H1 (cell line): ENCODE measurements around the gene ABHD12B. TPM values are rescaled to one million over a fixed set of nuclear protein-coding genes. Genes with fewer than 3 reads are reported as not detected.

Experiments used
- CTCF ChIA-PET: fragments of 300-600 bp; sonication (Branson Sonifier 250); formaldehyde crosslinking; loops from one replicate; lab custom pipeline; 2021; ENCODE audit not compliant: partially characterized antibody; lab: Charles Lee
- POLR2A ChIA-PET: fragments of 300-600 bp; sonication (Branson Sonifier 250); formaldehyde crosslinking; loops from one replicate; lab custom pipeline; 2021; ENCODE audit warnings: inconsistent platforms; ENCODE audit not compliant: partially characterized antibody; lab: Charles Lee
- DNase-seq, 2 experiments: peaks; one replicate each; pipeline versions ENCODE4 v3.0.0 to v3.0.0-alpha.2; 2010 to 2022; ENCODE audit warnings: low spot score in 2 of 2, low read depth in 1 of 2, mixed read lengths in 1 of 2
- FAIRE-seq: peaks from 2 replicates; lab custom pipeline; 2011; peaks lifted over from hg19 to GRCh38; lab: Jason Lieb, UNC
- H2AFZ ChIP-seq: 2 replicates; pipeline ENCODE4 v1.8.1; 2012; ENCODE audit warnings: low read length, inconsistent platforms
- H2AK5ac ChIP-seq: 2 replicates; pipeline ENCODE4 v1.6.1; 2013; ENCODE audit warnings: low read depth, low read length
- H2BK120ac ChIP-seq: replicated peaks from 2 replicates; pipeline ENCODE3; 2013; ENCODE audit warnings: low read depth, low read length, inconsistent platforms
- H2BK12ac ChIP-seq: 2 replicates; pipeline ENCODE4 v1.6.1; 2013; ENCODE audit warnings: low read depth, low read length
- H2BK15ac ChIP-seq: 2 replicates; pipeline ENCODE4 v1.6.1; 2013; ENCODE audit warnings: low read length
- H2BK20ac ChIP-seq: 2 replicates; pipeline ENCODE4 v1.6.1; 2013; ENCODE audit warnings: low read length
- H2BK5ac ChIP-seq: 2 replicates; pipeline ENCODE4 v1.6.1; 2013; ENCODE audit warnings: low read depth, low read length
- H3K14ac ChIP-seq: 2 replicates; pipeline ENCODE4 v1.6.1; 2013; ENCODE audit warnings: inconsistent platforms; ENCODE audit not compliant: insufficient read length
- H3K18ac ChIP-seq: 2 replicates; pipeline ENCODE4 v1.6.1; 2013; ENCODE audit warnings: low read length; ENCODE audit errors: extremely low read depth
- H3K23ac ChIP-seq: 2 replicates; pipeline ENCODE4 v1.6.1; 2013; ENCODE audit warnings: inconsistent platforms; ENCODE audit not compliant: insufficient read length
- H3K23me2 ChIP-seq: 2 replicates; pipeline ENCODE4 v1.6.1; 2013; ENCODE audit warnings: low read depth, low read length
- H3K27ac ChIP-seq: 2 replicates; pipeline ENCODE4 v1.6.1; 2011; ENCODE audit warnings: low read depth, low read length, inconsistent platforms
- H3K27me3 ChIP-seq, 4 experiments: replicated peaks in 1 of 4; 1 replicate in 1 of 4; 2 replicates in 3 of 4; pipeline versions ENCODE4 v1.6.1 to v1.8.1; 2011 to 2013; ENCODE audit warnings: low read length in 3 of 4, mild to moderate bottlenecking in 3 of 4, inconsistent platforms in 2 of 4, mixed read lengths in 2 of 4, moderate library complexity in 1 of 4; ENCODE audit not compliant: control insufficient read depth in 3 of 4, insufficient read depth in 3 of 4; ENCODE audit errors: extremely low read depth in 1 of 4
- H3K36me3 ChIP-seq, 4 experiments: 2 replicates each; pipeline versions ENCODE4 v1.6.1 to v1.8.1; 2011 to 2013; ENCODE audit warnings: mild to moderate bottlenecking in 4 of 4, low read length in 3 of 4, moderate library complexity in 2 of 4, control low read depth in 1 of 4, inconsistent platforms in 1 of 4; ENCODE audit not compliant: insufficient read depth in 4 of 4, control insufficient read depth in 2 of 4
- H3K4ac ChIP-seq: replicated peaks from 2 replicates; pipeline ENCODE3; 2013; ENCODE audit warnings: low read length, low read depth, mixed read lengths, inconsistent platforms; ENCODE audit not compliant: insufficient read length
- H3K4me1 ChIP-seq, 4 experiments: replicated peaks in 1 of 4; 1 replicate in 1 of 4; 2 replicates in 3 of 4; pipeline versions ENCODE4 v1.6.1 to v1.8.1; 2011 to 2013; ENCODE audit warnings: low read length in 3 of 4, inconsistent platforms in 2 of 4, mixed read lengths in 1 of 4; ENCODE audit not compliant: insufficient read depth in 4 of 4, control insufficient read depth in 3 of 4
- H3K4me2 ChIP-seq, 2 experiments: 2 replicates each; pipeline versions ENCODE4 v1.6.1 to v1.8.1; 2011 to 2013; ENCODE audit warnings: low read depth in 2 of 2, low read length in 2 of 2, control low read depth in 1 of 2, inconsistent platforms in 1 of 2, mild to moderate bottlenecking in 1 of 2; ENCODE audit not compliant: insufficient read depth in 1 of 2
- H3K4me3 ChIP-seq, 4 experiments: fragments of 200-600, 300-600 bp in 1 of 4; sonication (generic), shearing (Covaris generic), sonication (Bioruptor Twin) in 1 of 4; 2 replicates each; pipeline versions ENCODE4 v1.5.1 to v1.8.1; 2011 to 2016; ENCODE audit warnings: low read length in 4 of 4, low read depth in 3 of 4, control low read depth in 2 of 4, inconsistent platforms in 2 of 4, mild to moderate bottlenecking in 2 of 4, mixed read lengths in 1 of 4, moderate library complexity in 1 of 4; ENCODE audit not compliant: insufficient read depth in 2 of 4; ENCODE audit errors: extremely low read depth in 1 of 4
- H3K56ac ChIP-seq: replicated peaks from 2 replicates; pipeline ENCODE3; 2013; ENCODE audit warnings: low read depth, mild to moderate bottlenecking, mixed read lengths, low read length, inconsistent platforms; ENCODE audit not compliant: insufficient read length
- H3K79me1 ChIP-seq: 2 replicates; pipeline ENCODE4 v1.6.1; 2013; ENCODE audit warnings: low read depth, low read length, control low read depth
- H3K79me2 ChIP-seq, 2 experiments: 2 replicates each; pipeline versions ENCODE4 v1.6.1 to v1.8.1; 2012 to 2013; ENCODE audit warnings: low read length in 2 of 2, mild to moderate bottlenecking in 2 of 2, inconsistent platforms in 1 of 2; ENCODE audit not compliant: insufficient read depth in 2 of 2, control insufficient read depth in 1 of 2
- H3K9ac ChIP-seq, 4 experiments: replicated peaks in 1 of 4; 1 replicate in 1 of 4; 2 replicates in 3 of 4; pipeline versions ENCODE4 v1.6.1 to v1.8.1; 2011 to 2013; ENCODE audit warnings: low read depth in 3 of 4, low read length in 3 of 4, control low read depth in 2 of 4, mild to moderate bottlenecking in 2 of 4, moderate library complexity in 2 of 4, inconsistent platforms in 1 of 4; ENCODE audit errors: extremely low read depth in 1 of 4
- H3K9me3 ChIP-seq, 2 experiments: 2 replicates each; pipeline versions ENCODE4 v1.6.1 to v1.8.1; 2012 to 2013; ENCODE audit warnings: mild to moderate bottlenecking in 2 of 2, moderate library complexity in 2 of 2, control low read depth in 1 of 2, inconsistent platforms in 1 of 2, low read depth in 1 of 2, low read length in 1 of 2, mixed read lengths in 1 of 2; ENCODE audit not compliant: insufficient read depth in 2 of 2
- H4K20me1 ChIP-seq, 2 experiments: replicated peaks in 1 of 2; 2 replicates each; pipeline versions ENCODE3 to v1.8.1; 2011 to 2013; ENCODE audit warnings: inconsistent platforms in 2 of 2, low read length in 2 of 2, mild to moderate bottlenecking in 1 of 2; ENCODE audit not compliant: insufficient read depth in 2 of 2, control insufficient read depth in 1 of 2
- H4K5ac ChIP-seq: 2 replicates; pipeline ENCODE4 v1.6.1; 2013; ENCODE audit warnings: low read length, low read depth, mixed read lengths, inconsistent platforms; ENCODE audit not compliant: insufficient read length
- H4K8ac ChIP-seq: 2 replicates; pipeline ENCODE4 v1.8.0; 2013; ENCODE audit warnings: mild to moderate bottlenecking, moderate library complexity, low read length, inconsistent platforms; ENCODE audit not compliant: insufficient read depth; ENCODE audit errors: extremely low read depth
- H4K91ac ChIP-seq: replicated peaks from 2 replicates; pipeline ENCODE3; 2013; ENCODE audit warnings: low read length, mixed read lengths, inconsistent platforms; ENCODE audit not compliant: insufficient read length
- BRCA1 ChIP-seq: IDR thresholded peaks from 2 replicates; pipeline ENCODE4 v1.6.1; 2012; ENCODE audit warnings: low read depth, low read length, improper control_type of control experiment
- CBX5 ChIP-seq: fragments of 300-800, 300-1000 bp; sonication (generic); IDR thresholded peaks from 2 replicates; pipeline ENCODE4 v1.7.1; 2016; ENCODE audit warnings: antibody characterized with exemption, low read length, low read depth
- EP300 ChIP-seq, 2 experiments: IDR thresholded peaks; 1 replicate in 1 of 2; 2 replicates in 1 of 2; pipeline ENCODE4 v1.6.1; 2011 to 2012; ENCODE audit warnings: low read depth in 2 of 2, low read length in 2 of 2, mild to moderate bottlenecking in 2 of 2, borderline replicate concordance in 1 of 2, inconsistent platforms in 1 of 2, moderate library complexity in 1 of 2
- FOSL1 ChIP-seq: IDR thresholded peaks from 2 replicates; pipeline ENCODE4 v1.6.1; 2011; ENCODE audit warnings: mild to moderate bottlenecking, low read depth, low read length, moderate library complexity; ENCODE audit not compliant: insufficient read depth
- GABPA ChIP-seq: IDR thresholded peaks from 2 replicates; pipeline ENCODE4 v1.6.1; 2011; ENCODE audit warnings: mild to moderate bottlenecking, low read length, moderate library complexity, borderline replicate concordance; ENCODE audit not compliant: insufficient read depth
- HDAC6 ChIP-seq: IDR thresholded peaks from one replicate; pipeline ENCODE4 v1.7.1; 2012; ENCODE audit warnings: low read depth, mild to moderate bottlenecking, inconsistent platforms, low read length, moderate library complexity
- JUN ChIP-seq: IDR thresholded peaks from 2 replicates; pipeline ENCODE4 v1.6.1; 2011; ENCODE audit warnings: low read depth, mild to moderate bottlenecking, improper control_type of control experiment, low read length
- MAX ChIP-seq: IDR thresholded peaks from 2 replicates; pipeline ENCODE4 v1.6.1; 2012; ENCODE audit warnings: inconsistent platforms
- POLR2A ChIP-seq, 2 experiments: IDR thresholded peaks; 1 replicate in 1 of 2; 2 replicates in 1 of 2; pipeline ENCODE4 v1.6.1; 2011; ENCODE audit warnings: low read depth in 2 of 2, low read length in 2 of 2, mild to moderate bottlenecking in 2 of 2; ENCODE audit errors: control extremely low read depth in 1 of 2
- RBBP5 ChIP-seq: IDR thresholded peaks from 2 replicates; pipeline ENCODE4 v1.7.1; 2012; ENCODE audit warnings: low read depth, mild to moderate bottlenecking, inconsistent platforms, low read length, moderate library complexity, borderline replicate concordance
- TCF12 ChIP-seq: IDR thresholded peaks from 2 replicates; pipeline ENCODE4 v1.6.1; 2011; ENCODE audit warnings: low read depth, mild to moderate bottlenecking, low read length
- WGBS, 2 experiments: shearing (Covaris generic) in 1 of 2; methylation state at CpG; one replicate each; pipeline versions ENCODE4 v1.1.6 to v1.1.7; 2013 to 2015; ENCODE audit warnings: low lambda C conversion rate in 2 of 2, mixed read lengths in 2 of 2, inconsistent platforms in 1 of 2, low coverage in 1 of 2, missing lambda C conversion rate in 1 of 2; ENCODE audit not compliant: insufficient replicate concordance in 2 of 2, insufficient coverage in 1 of 2, insufficient read length in 1 of 2; ENCODE audit errors: extremely low coverage in 1 of 2, missing lambda C conversion rate in 1 of 2; 5-methylcytosine and 5-hydroxymethylcytosine counted together
- polyA plus RNA-seq, 7 experiments: library from polyadenylated mRNA; depleted of rRNA in 3 of 7; stranded (reverse) in 5 of 7; unstranded in 2 of 7; fragments of >200 nt in 5 of 7; fragments of 200-250 nt in 2 of 7; gene quantifications; 1 replicate in 5 of 7; 2 replicates in 1 of 7; 4 replicates in 1 of 7; pipeline versions ENCODE4 v1.2.1 to v1.2.3, GENCODE V29; 2011 to 2013; ENCODE audit warnings: missing spikeins in 2 of 7, mixed read lengths in 2 of 7
- total RNA-seq: library from RNA; stranded (reverse); fragmentation: NEBNext Ultra II Directional; extraction: Animal tissue kit (Norgen Biotek cat#: 25700); gene quantifications from 2 replicates; pipeline ENCODE4 v1.2.1, GENCODE V29; 2021
- TF ChIP-seq, protein P1 (sequence below): IDR thresholded peaks from 2 replicates; pipeline ENCODE4 v1.6.1; 2012; ENCODE audit warnings: inconsistent platforms

Gene ABHD12B
- total and polyA plus RNA-seq, 2 of the 8 experiments (the other 6 are each of a cell fraction or from before 2014, with no cell fraction given): 4.0 to 102 TPM

- CTCF ChIA-PET: interaction anchor here (0.6 to 1.5 kb wide), 3 partner anchors 55 to 231 kb away, joined by 3 to 6 read pairs (median 4); no protein-coding TSS in a partner anchor
- H3K4me2 ChIP-seq: no peak overlapping the region
Observed at GRCh38 chr14:50832935-50833630, 38.8 kb upstream of the ABHD12B start.

More at GRCh38 chr14:50832935-50833630, 38.8 kb upstream of the ABHD12B start:
- Histone ChIP-seq H3K18ac (no peak overlapping the region), H3K23ac (no peak overlapping the region), H2AFZ (no peak overlapping the region), H2BK120ac (no peak overlapping the region), H3K4me3 (no peak overlapping the region), H3K56ac (no peak overlapping the region), H3K36me3 (no peaks in the 10 kb centered on the region), H3K9me3 (no peaks in the 10 kb centered on the region), H3K4ac (no peak overlapping the region), H2BK20ac (no peak overlapping the region), H4K20me1 (peaks cover 8 to 11% of the 10 kb centered on the region in 2 experiments), H2BK5ac (no peak overlapping the region), H4K5ac (no peak overlapping the region), H3K79me1 (no peaks in the 10 kb centered on the region), H4K91ac (no peak overlapping the region), H3K27ac (no peak overlapping the region), H4K8ac (no peak overlapping the region), H3K23me2 (peaks cover 17% of the 10 kb centered on the region), H3K79me2 (peaks cover 0 to 7% of the 10 kb centered on the region in 2 experiments; a peak in 2 of 4 replicates), H3K4me1 (peaks cover 0 to 13% (median 6%) of the 10 kb centered on the region in 4 experiments; a peak in 5 of 7 replicates), H3K27me3 (peaks cover 2 to 39% (median 30%) of the 10 kb centered on the region in 4 experiments), H3K14ac (no peak overlapping the region), H3K9ac (no peak overlapping the region), H2BK12ac (no peak overlapping the region), H2AK5ac (no peak overlapping the region), H2BK15ac (no peak overlapping the region)
- POLR2A ChIA-PET: no interaction called here
- FAIRE-seq (no peak), DNase-seq (no peak)
- TF ChIP-seq, protein P1, sequence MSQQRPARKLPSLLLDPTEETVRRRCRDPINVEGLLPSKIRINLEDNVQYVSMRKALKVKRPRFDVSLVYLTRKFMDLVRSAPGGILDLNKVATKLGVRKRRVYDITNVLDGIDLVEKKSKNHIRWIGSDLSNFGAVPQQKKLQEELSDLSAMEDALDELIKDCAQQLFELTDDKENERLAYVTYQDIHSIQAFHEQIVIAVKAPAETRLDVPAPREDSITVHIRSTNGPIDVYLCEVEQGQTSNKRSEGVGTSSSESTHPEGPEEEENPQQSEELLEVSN: peak; percentile 69
- TF ChIP-seq FOSL1 (no peak), POLR2A (IDR thresholded peaks at IDR 0.05; ENCODE audit: control extremely low read depth in 1 of 2, low read depth in 2 of 2, low read length in 2 of 2) (no peak), MAX (0 out of 2 replicates have a peak, but pooled peaks have one; percentile 7), BRCA1 (no peak), TCF12 (no peak), EP300 (IDR thresholded peaks at IDR 0.05; ENCODE audit: borderline replicate concordance in 1 of 2, low read depth in 2 of 2, low read length in 2 of 2) (no peak), RBBP5 (no peak), CBX5 (no peak), HDAC6 (no peak), GABPA (no peak), JUN (no peak)
- 85% methylated on average over 6 of the region's 6 CpGs; no CpG with 5 or more reads in 1 of the 2 experiments for WGBS, 2 experiments
